GM03348 (cell line): ENCODE data around the gene DPH6.
A peak's percentile ranks its signal among the peaks of the same experiment; 100 is the strongest.
"Not testable (repeated sequence)": the region's sequence is repeated elsewhere in the genome, so short reads cannot be mapped to it uniquely, and the experiment has no call there.

Experiments used
- DNase-seq: peaks from one replicate; pipeline ENCODE4 v3.0.0; 2012; ENCODE audit warnings: low spot score

The DPH6 gene

DNA sequence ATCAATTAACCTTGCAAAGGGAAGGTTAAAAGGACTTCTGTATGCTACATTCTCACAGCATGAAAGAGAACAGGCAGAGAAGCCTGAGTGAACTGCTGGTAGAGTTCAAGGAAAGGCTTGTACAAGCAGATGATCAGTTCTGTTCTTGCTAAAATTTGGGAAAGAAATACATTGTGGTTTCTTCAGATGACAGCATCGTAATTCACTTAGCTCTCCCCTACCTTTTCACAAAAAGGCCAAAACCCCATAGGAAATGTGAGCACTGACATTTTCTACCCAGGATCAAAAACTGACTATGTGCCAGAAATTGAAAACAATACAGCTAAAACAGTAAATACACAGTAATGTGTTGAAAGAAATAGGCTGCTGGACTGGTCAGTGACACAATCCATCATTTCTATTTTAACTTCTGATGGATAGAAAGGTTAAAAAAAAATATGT is 216.4 kb downstream of the DPH6 start:
- peak; percentile 3 for DNase-seq

DNA sequence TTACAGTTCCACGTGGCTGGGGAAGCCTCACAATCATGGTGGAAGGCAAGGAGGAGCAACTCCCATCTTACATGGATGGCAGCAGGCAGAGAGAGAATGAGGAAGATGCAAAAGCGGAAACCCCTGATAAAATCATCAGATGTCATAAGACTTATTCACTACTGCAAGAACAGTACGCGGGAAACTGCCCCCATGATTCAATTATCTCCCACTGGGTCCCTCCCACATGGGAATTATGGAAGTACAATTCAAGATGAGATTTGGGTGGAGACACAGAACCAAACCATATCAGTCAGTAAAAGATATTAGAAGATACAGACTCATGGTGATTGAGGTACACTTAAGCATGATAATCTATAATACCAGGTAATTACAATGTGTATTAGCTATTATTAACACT is 217.1 kb downstream of the DPH6 start:
- DNase-seq: not testable (repeated sequence)

GRCh38 chr15:35327789-35328188 is 218.2 kb downstream of the DPH6 start:
- DNase-seq: no peak

DNA sequence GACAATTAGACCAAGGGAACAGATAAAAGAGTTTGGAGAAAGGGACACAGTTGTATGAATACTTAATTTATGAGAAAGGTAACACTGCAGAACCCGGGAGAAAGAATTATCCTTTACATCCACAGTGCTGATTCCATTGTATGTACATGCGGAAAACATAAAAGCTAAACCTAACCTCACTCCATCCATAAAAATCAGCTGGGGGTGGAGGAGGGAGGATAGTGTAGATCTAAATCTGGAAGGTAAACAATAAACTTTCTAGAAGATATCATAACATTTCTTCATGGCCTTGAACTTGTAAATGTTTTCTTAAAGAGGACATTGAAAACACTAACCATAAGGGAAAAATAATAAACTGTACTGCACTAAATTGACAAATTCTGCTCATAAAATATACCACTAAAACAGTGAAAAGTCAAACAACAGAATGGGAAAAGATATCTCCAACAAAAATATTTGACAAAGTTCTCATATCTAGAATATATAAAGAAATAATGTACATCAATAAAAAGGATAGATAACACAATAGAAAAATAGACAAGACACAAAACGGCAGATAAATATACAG is 220.5 kb downstream of the DPH6 start:
- no peak for DNase-seq

- no peak for DNase-seq
Observed at GRCh38 chr15:35323141-35323540, 222.8 kb downstream of the DPH6 start.

DNA sequence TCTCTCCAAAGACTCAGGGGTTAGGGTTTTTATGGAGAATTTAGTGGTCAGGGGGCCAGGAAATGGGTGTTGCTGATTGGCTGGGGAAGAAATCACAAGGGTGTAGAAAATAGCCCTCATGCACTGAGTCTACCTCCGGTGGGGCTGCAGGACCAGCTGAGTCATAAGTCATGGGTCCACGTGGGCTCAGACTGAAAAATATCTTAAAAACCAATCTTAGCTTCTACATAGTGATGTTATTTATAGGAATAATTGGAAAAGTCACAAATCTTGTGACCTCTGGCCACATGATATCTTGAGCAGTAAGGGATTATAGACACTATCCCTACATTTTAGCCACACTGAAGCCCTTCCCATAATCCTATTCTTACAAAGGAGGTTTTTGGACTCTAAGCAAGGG is 224.0 kb downstream of the DPH6 start:
- DNase-seq: no peak

GRCh38 chr15:35320911-35321310 is 225.1 kb downstream of the DPH6 start:
- DNase-seq: no peak
